Left renal pelvis (tissue), 4 donors: ENCODE results near the gene MBD6. TPM values are rescaled to one million over a fixed set of nuclear protein-coding genes. Genes with fewer than 3 reads are reported as not detected.
"Not testable (repeated sequence)": the region's sequence is repeated elsewhere in the genome, so short reads cannot be mapped to it uniquely, and the experiment has no call there.

Experiments
- DNase-seq, 4 donors: peaks; one replicate each; pipeline ENCODE4 v3.0.0-alpha.2; 2013; ENCODE audit warnings: low read depth in 4 of 4, low spot score in 3 of 4
- polyA plus RNA-seq, 4 donors: library from polyadenylated mRNA; unstranded; fragments of 120-200 nt; gene quantifications; one replicate each; pipeline ENCODE4 v1.2.1, GENCODE V29; 2013; ENCODE audit not compliant: insufficient read length in 4 of 4

The MBD6 gene
- polyA plus RNA-seq, 4 donors, result 52.6 to 99.8 (median 61.2) TPM

DNA sequence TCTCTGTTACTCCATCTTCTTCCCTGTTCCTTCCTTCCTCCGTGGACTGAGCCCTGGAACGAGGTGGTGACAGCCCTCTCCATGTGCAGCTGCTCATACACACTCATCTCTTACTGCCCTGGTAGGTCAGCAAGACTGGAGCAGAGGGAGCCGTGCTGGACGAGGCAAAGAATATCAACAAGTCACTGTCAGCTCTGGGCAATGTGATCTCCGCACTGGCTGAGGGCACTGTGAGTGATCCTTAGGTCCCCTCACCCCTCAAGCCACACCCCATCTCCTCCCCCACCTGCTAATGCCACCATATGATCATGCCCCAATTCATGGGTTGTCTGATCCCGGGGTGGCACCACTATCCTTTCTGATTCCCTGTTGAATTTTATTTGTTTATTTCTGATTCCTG, 46.2 kb downstream of the MBD6 start:
- DNase-seq, result no peak

DNA sequence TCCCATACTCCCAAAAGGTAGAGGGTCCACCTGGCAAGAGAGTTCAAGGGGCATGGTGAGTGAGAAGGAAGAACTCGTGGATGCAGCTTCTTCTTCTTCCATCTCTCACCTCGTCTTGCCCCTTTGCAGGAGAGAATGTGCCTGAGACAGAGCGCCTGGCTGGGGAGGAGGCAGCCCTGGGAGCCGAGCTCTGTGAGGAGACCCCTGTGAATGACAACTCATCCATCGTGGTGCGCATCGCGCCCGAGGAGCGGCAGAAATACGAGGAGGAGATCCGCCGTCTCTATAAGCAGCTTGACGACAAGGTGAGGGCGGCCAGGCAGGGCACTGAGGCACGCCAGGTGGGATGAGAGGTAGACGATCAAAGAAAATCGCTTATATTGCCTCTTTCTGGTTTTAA, 47.2 kb downstream of the MBD6 start:
- no peak for DNase-seq

DNA sequence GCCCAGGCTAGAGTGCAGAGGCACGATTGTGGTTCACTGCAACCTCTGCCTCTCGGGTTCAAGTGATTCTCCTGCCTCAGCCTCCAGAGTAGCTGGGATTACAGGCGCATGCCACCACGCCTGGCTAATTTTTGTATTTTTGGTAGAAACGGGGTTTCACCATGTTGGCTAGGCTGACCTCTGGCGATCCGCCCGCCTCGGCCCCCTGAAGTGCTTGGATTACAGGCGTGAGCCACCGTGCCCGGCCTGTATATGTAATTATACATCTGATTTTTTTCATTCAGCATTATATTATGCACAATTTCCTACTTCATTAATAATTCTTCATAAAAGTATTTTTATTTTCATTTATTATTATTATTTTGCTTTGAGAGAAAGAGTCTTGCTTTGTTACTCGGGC, 47.8 kb downstream of the MBD6 start:
- not testable (repeated sequence) for DNase-seq

DNA sequence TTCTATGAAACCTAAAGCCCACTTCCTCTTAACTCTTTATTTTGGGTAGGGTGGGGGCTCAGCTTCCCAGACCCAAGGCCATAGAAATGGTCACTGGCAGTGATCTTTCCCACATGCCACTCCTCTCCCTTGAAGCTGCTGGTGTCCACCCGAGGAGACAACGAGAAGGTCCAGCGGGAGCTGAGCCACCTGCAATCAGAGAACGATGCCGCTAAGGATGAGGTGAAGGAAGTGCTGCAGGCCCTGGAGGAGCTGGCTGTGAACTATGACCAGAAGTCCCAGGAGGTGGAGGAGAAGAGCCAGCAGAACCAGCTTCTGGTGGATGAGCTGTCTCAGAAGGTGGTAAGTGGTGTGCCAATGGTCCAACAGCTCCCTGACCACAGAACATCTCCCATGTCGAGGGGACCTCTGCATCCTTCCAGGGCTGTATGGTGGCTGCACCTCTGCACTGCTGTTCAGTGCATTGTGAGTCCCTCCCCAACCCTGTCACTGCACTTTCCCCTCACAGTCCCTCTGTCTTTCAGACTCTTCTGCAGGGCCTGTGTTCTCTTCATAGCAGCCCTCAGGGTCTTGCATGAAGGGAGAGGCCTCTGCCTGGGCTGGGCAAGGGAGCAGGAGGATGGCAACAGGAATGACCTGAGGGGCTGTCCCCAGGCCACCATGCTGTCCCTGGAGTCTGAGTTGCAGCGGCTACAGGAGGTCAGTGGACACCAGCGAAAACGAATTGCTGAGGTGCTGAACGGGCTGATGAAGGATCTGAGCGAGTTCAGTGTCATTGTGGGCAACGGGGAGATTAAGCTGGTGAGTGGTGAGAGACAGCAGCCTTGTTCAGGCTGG, 49.5 kb downstream of the MBD6 start:
- no peak for DNase-seq

DNA sequence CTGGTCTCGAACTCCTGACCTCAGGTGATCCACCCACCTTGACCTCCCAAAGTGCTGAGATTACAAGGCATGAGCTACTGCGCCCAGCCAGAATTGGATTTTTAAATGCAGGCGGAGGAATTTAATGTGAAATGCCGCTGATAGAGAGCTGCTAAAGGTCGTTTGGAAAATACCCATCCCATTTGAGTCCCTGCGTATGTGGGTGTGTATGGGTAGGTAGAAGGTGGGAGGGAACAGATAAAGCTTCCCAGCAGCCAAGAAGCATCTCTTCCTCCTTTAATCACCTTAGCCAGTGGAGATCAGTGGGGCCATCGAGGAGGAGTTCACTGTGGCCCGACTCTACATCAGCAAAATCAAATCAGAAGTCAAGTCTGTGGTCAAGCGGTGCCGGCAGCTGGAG, 52.2 kb downstream of the MBD6 start:
- DNase-seq, result no peak

DNA sequence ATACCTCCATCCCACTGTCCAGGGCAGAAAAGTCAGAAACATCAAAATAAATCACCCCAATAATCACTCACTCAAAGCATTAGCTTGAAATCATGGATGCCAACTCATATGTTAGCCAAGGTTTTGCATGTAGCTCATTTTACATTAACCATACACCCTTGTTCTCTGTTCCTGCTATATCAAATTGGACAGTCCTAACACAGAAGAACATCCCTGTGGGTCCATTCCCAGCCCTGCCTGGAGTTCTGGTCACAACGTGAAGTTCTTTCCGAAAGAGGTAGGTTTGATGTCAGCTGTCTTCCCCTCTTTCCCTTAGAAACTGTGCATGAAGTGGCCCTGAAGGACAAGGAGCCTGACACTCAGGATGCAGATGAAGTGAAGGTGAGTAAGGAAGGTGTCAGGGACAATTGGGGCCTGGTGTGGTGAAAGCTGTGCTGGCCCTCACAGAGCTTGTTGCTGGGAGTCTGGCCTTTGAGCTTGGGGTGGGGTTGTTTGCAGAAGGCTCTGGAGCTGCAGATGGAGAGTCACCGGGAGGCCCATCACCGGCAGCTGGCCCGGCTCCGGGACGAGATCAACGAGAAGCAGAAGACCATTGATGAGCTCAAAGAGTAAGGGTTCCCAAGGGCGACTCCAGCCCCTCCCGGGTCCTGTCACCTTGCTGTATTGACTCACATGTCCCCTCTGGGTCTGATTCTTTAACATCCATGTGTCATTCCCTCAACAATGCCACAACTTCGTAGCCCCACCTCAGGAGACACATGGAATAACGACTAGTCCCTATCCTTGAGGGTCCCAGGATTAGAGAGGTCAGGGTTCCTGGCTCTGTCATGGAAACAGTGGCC, 53.4 kb downstream of the MBD6 start:
- DNase-seq, result no peak

DNA sequence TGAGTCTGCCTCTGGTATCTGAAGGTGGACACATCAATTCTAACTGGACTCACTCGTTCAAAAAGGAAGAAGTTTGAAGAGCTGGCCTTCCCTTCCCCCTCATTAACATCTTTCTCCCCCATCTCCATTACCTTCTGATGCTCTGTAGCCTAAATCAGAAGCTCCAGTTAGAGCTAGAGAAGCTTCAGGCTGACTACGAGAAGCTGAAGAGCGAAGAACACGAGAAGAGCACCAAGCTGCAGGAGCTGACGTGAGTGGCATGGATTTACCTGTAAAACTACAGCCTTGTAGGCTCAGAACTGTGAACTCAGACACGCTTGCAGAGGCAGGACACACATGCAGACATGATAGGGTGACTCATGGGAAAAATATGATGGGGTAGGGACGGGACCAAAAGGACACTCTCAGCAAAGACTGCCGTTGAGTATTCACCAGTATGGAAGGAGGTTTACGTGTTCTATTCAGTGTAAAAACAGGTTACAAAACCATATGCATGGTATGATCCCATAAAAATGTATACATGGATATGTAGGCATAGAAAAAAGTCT, 54.1 kb downstream of the MBD6 start:
- DNase-seq, result no peak

DNA sequence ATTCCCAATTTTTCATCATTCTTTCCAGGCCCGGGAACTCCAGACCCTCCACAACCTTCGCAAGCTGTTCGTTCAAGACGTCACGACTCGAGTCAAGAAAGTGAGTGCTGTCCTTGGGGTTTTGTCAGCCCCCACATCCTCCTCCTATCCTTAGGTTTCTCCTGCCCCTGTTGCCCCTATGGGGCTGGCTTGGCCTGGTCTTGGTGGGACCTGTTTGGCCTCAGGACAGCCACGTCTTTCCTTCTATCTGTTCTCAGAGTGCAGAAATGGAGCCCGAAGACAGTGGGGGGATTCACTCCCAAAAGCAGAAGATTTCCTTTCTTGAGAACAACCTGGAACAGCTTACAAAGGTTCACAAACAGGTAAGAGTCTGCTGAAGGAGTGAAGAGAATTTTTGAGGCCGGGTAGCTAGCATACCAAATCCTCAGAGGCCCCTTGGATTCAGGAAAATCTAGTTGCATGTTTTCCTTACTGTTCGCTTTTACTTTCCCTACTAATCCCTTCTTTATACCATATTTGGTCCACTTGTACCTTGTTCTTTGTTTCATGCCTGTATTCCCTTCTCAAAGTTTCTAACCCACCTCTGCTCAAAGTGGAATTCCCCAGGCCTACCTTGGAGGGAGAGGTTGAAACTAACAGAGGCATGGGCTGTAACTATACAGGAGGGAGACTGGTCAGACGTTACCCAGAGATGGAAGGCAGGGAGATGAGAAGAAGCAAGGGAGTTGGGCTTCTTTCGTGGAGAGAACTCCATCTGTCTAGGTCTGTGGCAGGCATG, 55.5 kb downstream of the MBD6 start:
- DNase-seq, result no peak

DNA sequence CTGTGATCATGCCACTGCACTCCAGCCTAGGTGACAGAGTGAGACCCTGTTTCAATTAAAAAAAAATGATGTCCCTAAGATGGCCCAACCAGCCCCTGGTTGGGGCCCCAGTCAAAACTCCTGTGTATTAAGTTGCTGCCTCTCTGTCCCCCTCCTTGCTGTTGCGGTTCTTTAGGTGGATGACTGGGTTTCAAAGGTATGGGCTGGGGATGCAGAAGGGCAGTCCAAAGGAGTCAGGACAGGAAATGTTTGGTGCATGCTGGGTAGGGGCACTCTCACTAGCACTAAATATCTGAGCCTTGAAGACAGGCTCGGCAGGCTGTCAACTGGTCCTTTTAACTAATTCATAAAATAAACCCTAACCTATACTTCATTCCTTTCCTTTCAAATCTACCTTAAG, 56.4 kb downstream of the MBD6 start:
- no peak for DNase-seq

Other genes with a start within 250 kb of the MBD6 start
- 10 to 100 TPM; 65.5 to 99.8 (median 76.4) TPM for gene R3HDM2, start 91.8 kb upstream of the MBD6 start, polyA plus RNA-seq
- under 1 TPM; 0.11 to 0.26 (median 0.17) TPM for gene INHBC, start 88.0 kb upstream of the MBD6 start, polyA plus RNA-seq
- under 1 TPM; 0.36 to 0.78 (median 0.72) TPM for gene INHBE, start 67.5 kb upstream of the MBD6 start, polyA plus RNA-seq
- gene GLI1, start 63.0 kb upstream of the MBD6 start, polyA plus RNA-seq, result 10 to 100 TPM; 16.2 to 62.3 (median 22.1) TPM
- 1 to 10 TPM; 1.9 to 5.5 (median 2.9) TPM for gene ARHGAP9, start 43.0 kb upstream of the MBD6 start, polyA plus RNA-seq
- gene MARS1, start 34.8 kb upstream of the MBD6 start, polyA plus RNA-seq, result 100 to 1,000 TPM in 3 of 4 donors, 10 to 100 TPM in 1; 94.7 to 164 (median 118) TPM
- 10 to 100 TPM; 16.3 to 34.6 (median 29.8) TPM for gene DDIT3, start 2.3 kb upstream of the MBD6 start, polyA plus RNA-seq
- 100 to 1,000 TPM; 144 to 176 (median 167) TPM for gene DCTN2, start 24.4 kb downstream of the MBD6 start, polyA plus RNA-seq
- 1 to 10 TPM in 2 of 4 donors, under 1 TPM in 2; 0.64 to 1.1 (median 0.86) TPM for gene KIF5A, start 27.2 kb downstream of the MBD6 start, polyA plus RNA-seq
- gene PIP4K2C, start 68.4 kb downstream of the MBD6 start, polyA plus RNA-seq, result 10 to 100 TPM; 21.9 to 47.1 (median 39.6) TPM
- 10 to 100 TPM; 53.9 to 82.4 (median 62.2) TPM for gene DTX3, start 82.0 kb downstream of the MBD6 start, polyA plus RNA-seq
- gene ARHGEF25, start 88.6 kb downstream of the MBD6 start, polyA plus RNA-seq, result 100 to 1,000 TPM in 1 of 4 donors, 10 to 100 TPM in 3; 33.6 to 101 (median 36.9) TPM
- gene B4GALNT1, start 110.4 kb downstream of the MBD6 start, polyA plus RNA-seq, result 1 to 10 TPM in 1 of 4 donors, under 1 TPM in 3; 0.79 to 6.1 (median 0.93) TPM
- gene OS9, start 171.3 kb downstream of the MBD6 start, polyA plus RNA-seq, result 100 to 1,000 TPM; 189 to 235 (median 201) TPM
- 1 to 10 TPM in 3 of 4 donors, under 1 TPM in 1; 0.79 to 1.5 (median 1.4) TPM for gene AGAP2, start 215.9 kb downstream of the MBD6 start, polyA plus RNA-seq
- gene TSPAN31, start 222.2 kb downstream of the MBD6 start, polyA plus RNA-seq, result 100 to 1,000 TPM in 2 of 4 donors, 10 to 100 TPM in 2; 67.7 to 108 (median 102) TPM
- 100 to 1,000 TPM; 199 to 236 (median 214) TPM for gene CDK4, start 229.5 kb downstream of the MBD6 start, polyA plus RNA-seq
- gene MARCHF9, start 232.3 kb downstream of the MBD6 start, polyA plus RNA-seq, result 10 to 100 TPM in 3 of 4 donors, 1 to 10 TPM in 1; 9.9 to 25.9 (median 16.3) TPM
- gene CYP27B1, start 244.3 kb downstream of the MBD6 start, polyA plus RNA-seq, result 1 to 10 TPM in 2 of 4 donors, under 1 TPM in 2; 0.72 to 2.2 (median 0.96) TPM
- gene METTL1, start 249.3 kb downstream of the MBD6 start, polyA plus RNA-seq, result 10 to 100 TPM; 29.0 to 32.3 (median 31.5) TPM
- gene EEF1AKMT3, start 249.8 kb downstream of the MBD6 start, polyA plus RNA-seq, result 10 to 100 TPM; 11.2 to 17.5 (median 11.7) TPM